GM21825 (cell line): ENCODE data around the gene ZNF487.
A peak's percentile ranks its signal among the peaks of the same experiment; 100 is the strongest.
"Not testable (repeated sequence)": the region's sequence is repeated elsewhere in the genome, so short reads cannot be mapped to it uniquely, and the experiment has no call there.

ENCODE experiments used
- ATAC-seq: cut with Tn5 transposase; IDR thresholded peaks from one replicate; pipeline ENCODE4 v1.9.1; 2021; ENCODE audit warnings: mild to moderate bottlenecking, moderate library complexity; ENCODE audit not compliant: unreplicated experiment

Gene ZNF487

DNA sequence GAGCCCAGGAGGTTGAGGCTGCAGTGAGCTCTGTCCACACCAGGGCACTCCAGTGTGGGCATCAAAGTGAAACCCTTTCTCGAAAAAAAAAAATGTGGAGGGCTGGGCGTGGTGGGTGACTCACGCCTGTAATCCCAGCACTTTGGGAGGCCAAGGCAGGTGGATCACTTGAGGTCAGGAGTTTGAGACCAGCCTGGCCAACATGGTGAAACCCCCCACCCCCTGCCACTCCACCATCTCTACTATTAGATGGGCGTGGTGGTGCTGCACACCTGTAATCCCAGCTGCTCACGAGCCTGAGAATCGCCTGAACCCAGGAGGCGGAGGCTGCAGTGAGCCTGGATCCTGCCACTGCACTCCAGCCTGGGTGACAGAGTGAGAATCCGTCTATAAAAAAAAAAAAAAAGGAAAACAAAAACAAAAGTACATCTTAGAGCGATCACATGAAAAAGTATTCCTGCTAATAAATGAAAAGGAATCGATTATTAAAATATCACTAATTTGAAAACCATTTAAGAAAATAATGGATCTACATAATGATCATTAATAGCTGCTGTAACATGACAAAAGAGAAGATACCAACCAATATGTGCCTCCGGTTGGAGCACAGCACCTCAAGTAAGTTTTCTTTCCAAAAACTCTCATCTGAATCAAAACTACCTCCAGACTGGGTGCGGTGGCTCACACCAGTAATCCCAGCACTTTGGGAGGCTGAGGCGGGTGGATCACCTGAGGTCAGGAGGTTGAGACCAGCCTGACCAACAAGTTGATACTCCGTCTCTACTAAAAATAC, 32.8 kb upstream of the ZNF487 start:
- no peak for ATAC-seq

DNA sequence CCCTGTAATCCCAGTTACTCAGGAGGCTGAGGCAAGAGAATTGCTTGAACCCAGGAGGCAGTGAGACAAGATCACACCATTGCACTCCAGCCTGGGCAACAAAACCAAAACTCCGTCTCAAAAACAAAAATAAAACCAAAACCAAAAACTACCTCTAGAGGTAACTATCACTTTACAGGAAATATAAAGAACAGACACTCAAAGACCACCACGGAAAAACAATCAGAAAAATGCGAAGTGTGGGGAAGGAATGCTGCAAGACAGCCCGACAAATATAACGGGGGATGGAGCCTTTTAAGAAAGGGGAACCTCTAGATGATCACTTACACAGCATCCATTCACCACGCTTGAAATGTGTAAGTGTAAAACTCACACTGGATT, 32.2 kb upstream of the ZNF487 start:
- no peak for ATAC-seq

DNA sequence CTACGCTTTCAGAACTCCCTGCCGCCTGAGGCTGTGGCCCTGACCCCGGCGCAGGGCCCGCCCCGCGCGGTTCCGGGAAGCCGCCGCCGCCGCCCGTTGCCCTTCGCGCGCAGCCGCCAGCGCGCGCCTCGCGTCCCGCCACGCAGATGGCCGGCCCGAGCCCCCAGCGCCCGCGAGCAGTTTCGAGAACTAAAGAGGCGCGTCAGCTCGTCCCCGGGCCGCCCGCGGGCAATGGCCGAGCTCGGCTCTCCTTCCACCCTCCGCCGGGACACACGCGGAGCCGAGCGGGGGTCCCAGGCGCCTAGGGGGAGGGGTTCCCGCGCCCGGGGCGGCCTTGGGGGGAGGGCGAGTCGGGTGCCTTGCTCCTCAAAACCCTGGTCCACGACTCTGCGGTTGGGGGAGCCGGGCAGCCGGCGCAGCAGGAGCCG, 29.7 kb upstream of the ZNF487 start:
- ATAC-seq, result no peak

DNA sequence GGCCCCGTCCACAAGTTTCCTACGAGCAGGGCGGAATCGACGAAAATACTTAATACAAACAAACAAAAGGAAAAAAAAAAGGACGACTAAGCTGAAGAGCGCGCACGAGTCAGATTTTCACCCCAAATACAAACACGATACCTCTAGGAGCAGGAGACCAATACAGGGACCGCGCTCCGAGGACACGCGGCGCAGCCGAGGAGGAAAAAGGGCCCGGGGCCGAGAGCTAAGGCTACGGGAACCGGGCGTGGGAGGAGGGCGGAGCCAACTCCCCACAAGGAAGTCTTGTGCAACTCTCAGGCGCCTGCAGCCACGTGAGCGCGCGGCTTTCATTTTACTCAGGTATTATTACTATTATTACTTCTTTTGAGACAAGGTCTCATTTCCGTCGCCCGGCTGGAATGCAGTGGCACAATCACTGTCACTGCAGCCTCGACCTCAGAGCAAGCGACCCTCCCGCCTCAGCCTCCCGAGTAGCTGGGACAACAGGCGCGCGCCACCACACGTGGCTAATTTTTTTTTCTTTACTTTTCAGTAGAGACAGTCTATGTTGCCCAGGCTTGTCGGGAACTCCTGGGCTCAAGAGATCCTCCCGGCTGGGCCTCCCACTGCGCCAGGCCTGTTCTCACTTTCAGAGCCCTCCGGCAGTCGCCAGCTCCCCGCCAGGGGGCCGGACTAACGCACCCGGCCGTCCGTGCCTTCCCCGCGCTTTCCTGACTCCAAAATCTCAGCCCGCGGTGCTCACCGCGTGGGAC, 29.2 kb upstream of the ZNF487 start:
- ATAC-seq, result peak; percentile 41

DNA sequence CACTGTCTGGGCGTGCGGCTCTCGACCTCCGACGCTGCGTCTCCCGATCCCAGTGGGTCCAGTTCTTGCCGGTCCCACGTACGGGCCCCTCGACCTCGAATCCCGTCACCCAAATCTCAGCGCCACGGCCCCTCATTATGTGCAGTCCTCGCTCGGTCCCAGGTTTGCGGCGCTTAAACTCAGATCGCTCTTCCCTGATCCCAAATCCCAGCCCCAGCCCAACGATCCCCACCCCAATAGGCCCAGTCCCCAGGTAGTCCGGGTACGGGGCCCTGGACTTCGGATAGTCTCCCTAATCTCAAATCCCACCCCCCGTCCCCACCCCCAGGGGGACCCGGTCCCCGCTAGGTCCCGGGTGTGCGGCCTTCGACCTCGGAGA, 28.6 kb upstream of the ZNF487 start:
- no peak for ATAC-seq

DNA sequence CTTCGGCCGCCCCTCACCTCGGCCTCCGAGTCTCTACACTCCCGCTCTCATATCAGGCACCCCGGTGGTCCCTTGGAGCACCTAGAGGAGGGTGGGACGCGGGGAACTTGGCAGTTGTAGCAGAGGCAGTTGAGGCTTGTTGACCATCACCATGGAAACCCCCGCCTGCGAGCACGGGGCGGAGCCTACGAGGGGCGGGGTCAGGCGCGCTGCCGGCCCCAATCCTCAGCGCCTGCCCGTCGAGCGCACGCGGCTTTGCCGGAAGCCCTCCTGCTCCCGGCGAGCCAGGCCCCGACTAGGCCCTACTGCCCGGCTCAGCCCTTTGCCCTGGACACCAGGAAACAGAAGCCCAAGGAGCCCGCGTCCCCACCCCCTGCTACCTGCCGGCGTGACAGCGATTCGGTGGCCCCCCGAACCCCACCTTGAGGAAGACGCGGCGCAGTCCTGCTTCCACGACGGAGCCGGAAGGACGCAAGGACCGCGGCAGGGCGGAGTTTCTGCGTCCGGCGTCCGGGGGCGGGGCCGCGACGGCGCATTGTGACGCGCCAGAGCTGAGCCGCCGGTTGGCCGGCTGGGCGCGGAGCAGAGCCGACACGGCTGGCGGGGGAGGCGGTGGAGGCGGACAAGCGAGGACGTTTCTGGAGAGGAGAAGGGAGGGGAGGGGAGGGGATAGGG, 28.1 kb upstream of the ZNF487 start, which contains the start of gene HNRNPF:
TSS of gene HNRNPF (minus strand) at position 477 of the 675 bp plus-strand sequence. CDS start 21,302 bp downstream, outside the sequence.
- peak; percentile 65 for ATAC-seq

DNA sequence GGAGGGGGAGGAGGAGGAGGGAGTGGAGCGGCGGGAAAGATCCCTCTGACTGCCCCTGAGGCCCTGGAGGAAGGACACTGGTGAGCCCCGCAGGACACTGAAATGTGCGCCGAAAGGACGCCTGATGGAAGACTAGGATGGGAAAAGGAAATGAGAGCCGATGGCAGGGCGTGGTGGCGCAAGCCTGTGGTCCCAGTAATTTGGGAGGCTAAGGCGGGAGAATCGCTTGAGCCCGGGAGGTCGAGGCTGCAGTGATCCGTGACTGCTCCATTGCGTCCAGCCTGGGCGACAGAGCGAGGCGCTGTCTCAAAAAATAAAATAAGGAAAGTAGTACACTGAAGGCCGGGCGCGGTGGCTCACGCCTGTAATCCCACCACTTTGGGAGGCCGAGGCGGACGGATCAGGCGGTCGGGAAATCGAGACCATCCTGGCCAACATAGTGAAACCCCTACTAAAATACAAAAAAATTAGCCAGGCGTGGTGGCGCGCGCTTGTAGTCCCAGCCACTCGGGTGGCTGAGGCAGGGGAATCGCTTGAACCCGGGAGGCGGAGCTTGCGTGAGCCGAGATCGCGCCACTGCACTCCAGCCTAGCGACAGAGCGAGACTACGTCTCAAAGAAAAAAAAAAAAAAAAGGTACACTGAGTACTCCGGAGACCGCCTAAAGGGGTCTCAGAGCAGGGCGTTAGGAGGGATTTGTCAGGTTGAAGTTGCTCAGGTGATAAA, 27.4 kb upstream of the ZNF487 start:
- no peak for ATAC-seq

DNA sequence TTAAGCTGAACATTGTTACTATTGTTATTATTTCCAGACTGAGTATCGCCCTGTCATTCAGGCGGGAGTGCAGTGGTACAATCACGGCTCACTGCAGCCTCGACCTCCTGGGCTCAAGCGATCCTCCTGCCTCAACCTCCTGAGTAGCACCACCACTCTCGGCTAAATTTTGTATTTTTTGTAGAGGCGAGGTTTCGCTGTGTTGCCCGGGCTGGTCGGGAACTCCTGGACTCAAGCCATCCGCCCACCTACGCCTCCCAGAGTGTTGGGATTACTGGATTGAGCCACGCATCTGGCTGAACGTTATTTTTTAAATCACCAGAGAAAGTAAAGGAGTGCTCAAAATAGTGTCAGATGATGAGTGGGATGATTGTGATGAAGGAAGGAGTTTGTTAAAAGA, 26.6 kb upstream of the ZNF487 start:
- ATAC-seq, result no peak

DNA sequence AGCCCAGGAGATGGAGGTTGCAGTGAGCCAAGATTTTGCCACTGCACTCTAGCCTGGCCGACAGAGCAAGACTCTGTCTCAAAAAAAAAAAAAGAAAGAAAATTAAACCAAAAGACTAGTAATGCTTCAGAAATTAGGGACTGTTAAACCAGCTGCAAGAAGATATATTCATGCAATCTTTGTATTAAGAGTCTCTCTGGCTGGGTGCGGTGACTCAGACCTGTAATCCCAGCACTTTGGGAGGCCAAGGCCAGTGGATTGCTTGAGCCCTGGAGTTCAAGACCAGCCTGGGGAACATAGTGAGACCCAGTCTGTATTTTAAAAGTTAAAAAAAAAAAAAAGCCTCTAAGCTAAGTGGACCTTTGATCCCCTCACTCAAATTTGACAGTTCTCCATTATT, 25.4 kb upstream of the ZNF487 start:
- no peak for ATAC-seq

DNA sequence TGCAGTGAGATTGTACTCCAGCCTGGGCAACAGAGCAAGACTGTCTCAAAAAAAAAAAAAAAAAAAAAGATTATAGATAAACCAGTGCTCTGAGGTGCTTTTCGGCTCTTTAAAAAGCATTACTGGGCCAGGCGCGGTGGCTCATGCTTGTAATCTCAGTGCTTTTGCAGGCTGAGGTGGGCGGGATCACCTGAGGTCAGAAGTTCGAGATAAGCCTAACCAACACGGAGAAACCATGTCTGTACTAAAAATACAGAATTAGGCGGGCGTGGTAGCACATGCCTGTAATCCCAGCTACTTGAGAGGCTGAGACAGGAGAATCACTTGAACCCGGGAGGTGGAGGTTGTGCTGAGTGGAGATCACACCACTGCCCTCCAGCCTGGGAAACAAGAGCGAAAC, 21.4 kb upstream of the ZNF487 start:
- no peak for ATAC-seq

DNA sequence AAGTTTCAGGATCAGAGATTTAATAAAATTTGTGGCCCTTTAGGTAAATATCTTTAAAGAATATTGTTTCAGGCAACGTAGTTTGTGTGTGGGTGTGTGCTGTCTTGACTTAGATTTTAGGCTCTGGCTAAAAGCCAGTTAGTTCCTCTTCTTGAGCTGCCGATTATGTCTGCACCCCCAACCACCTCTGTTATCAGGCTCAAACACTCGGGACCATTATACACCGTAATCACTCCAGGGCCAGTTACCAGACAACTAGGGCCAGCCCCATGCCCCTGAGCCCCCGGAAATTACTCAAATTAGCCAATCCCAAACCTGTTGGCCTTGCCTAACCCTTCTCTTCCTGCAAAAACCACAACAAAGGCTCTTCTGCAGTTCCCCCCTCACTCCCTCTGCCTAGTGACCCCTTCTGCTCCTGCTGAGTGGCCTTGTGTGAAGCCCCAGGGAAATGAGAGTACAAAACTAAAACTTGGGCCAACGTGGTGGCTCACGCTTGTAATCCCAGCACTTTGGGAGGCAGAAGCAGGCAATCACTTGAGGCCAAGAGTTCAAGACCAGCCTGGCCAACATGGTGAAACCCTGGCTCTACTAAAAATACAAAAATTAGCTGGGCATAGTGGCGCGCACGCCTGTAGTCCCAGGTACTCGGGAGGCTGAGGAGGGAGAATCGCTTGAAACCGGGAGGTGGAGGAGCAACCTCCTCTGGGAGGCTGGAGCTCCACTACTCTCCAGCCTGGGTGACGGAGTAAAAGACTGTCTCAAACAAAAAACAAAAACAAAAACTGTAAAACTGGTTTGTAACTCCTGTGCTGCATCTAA, 18.8 kb upstream of the ZNF487 start:
- no peak for ATAC-seq

DNA sequence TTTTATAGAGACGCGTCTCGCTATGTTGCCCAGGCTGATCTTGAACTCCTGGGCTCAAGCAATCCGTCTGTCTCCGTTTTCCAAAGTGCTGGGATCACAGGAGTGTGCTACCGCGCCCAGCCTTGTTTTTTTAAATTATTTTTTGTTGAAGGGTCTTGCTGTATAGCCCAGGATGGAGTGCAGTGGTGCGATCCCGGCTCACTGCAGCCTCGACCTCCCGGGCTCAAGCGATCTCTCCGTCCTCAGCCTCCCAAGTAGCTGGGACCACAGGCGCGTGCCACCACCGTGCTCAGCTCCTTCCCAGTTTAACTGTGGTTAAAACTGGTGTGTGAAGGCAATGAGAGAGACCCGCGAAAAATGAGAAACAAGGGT, 16.9 kb upstream of the ZNF487 start:
- ATAC-seq, result no peak

DNA sequence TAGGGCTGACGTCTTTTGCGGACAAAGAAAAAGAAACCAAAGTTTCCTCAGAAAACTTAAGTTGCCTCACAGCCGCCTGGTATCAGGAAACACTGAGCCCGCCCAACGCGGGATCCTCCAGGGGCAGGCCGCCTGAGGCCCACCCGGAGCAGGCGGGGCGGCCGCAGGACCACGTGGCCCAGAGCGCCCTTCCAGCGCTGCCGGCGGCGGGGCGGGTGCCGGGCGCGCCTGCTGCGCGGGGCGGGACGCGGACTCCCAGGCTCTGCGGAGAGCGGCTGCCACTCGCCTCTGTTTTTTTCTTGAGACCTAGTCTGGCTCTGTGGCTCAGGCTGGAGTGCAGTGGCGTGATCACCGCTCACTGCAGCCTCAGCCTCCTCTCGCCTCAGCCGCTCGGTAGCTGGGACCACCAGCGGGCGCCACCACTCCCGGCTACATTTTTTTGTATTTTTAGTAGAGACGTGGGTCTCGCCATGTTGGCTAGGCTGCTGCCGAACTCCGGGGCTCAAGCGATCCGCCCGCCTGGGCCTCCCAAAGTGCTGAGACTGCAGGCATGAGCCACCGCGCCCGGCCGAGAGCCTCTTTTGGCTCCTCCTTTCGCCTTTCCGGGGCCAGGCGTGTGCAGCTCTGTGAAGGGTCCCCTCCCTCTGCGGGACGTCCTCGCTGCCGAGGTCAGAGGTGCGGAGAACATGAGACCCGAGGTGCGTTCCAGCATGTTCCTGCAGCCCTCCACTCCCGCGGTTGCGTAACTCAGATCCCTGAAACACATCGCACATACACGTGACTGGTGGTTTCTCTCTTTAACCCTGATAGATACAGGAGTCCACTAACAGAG, 16.3 kb upstream of the ZNF487 start:
- ATAC-seq, result peak; percentile 83

DNA sequence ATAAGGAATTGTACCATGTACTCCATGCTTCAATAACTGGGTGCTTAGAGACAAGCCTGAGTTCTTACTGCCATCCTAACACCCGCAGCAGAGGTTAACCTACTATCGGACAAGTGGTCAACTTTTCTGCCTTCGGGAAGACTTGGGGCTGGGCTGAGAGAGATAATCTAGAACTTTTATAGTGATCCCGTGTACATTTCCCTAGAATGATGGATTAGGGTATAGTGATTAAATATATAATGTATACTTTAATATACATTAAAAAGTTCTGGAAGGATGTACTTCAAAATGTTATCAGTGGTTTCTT, 15.8 kb upstream of the ZNF487 start:
- no peak for ATAC-seq

DNA sequence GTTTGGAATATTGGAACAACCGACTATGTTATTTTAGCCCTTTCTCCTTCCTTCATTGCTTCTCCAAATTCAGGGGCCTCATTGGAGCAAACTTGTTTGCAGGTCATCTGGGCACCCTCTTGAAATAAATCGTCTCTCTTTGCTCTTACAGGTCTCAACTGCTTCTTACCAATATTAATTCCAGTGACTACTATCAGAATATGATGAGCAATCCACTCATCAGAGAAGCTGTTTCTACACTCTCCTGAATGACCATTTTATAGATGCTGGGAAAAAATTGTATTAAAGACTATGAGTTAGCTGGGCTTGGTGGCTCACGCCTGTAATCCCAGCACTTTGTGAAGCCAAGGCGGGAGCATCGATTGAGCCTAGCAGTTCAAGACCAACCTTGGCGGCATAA, 15.4 kb upstream of the ZNF487 start:
- no peak for ATAC-seq

DNA sequence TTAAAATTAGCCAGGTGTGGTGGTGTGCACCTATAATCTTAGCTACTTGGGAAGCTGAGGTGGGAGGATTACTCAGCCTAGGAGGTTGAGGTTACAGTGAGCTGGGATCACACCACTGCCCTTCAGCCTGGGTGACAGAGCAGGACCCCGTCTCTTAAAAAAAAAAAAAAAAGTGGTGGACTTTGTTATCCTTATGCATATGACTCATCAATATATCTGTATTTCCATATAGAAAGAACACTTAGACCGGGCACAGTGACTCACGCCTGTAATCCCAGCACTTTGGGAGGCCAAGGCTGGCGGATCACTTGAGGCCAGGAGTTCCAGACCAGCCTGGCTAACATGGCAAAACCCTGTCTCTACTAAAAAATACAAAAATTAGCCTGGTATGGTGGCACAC, 15.0 kb upstream of the ZNF487 start:
- ATAC-seq, result not testable (repeated sequence)

DNA sequence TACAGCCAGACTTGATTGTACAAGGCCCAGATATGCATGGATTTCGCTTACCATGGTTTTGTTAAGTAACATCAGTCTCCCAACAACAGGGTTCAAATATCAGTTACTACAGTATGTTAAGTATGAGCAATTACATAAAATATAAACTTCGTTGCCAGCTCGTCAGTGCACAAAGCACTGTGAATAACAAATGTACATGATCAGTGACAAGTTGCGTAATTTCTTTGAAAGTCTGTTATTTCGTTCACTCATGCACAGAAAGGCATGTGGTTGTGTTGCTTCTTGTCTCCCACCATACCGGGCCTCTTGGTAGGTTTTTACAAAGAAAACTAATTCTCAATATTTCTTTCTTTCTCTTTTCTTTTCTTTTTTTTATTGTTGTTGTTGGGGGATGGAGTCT, 12.5 kb upstream of the ZNF487 start:
- ATAC-seq, result no peak

DNA sequence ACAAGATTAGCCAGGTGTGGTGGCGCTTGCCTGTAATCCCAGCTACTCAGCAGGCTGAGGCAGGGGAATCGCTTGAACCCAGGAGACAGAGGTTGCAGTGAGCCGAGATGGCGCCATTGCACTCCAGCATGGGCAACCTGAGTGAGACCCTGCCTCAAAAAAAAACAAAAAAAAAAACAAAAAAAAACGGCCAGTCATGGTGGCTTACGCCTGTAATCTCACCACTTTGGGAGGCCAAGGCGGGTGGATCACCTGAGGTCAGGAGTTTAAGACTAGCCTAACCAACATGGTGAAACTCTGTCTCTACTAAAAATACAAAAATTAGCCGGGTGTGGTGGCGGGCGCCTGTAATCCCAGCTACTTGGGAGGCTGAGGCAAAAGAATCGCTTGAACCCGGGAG, 10.4 kb upstream of the ZNF487 start:
- ATAC-seq, result not testable (repeated sequence)

DNA sequence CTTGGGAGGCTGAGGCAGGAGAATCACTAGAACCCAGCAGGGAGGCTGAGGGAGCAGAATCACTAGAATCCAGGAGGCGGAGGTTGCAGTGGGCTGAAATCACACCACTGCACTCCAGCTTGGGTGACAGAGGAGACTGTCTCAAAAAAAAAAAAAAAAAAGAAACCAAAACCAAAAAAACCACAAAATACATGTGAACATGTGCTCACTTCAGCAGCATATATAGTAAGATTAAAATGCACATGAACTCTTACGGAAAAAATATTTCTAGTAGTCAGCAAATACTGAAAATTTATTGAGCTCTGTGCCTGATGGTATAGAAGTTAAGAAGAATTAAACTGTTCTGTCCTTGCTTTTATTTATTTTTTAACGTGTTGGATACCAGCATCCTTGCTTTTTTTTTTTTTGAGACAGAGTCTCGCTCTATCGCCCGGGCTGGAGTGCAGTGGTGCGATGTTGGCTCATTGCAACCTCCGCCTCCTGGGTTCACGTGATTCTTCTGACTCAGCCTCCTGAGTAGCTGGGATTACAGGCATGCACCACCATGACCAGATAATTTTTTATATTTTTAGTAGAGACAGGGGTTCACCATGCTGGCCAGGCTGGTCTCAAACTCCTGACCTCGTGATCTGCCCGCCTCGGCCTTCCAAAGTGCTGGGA, 9.6 kb upstream of the ZNF487 start:
- ATAC-seq, result no peak
